Measurements from ENCODE around the gene SERGEF.

The SERGEF gene

GRCh38 chr11:17750801-17751165 lies 262.1 kb downstream of the SERGEF start:
- Mint-ChIP-seq H3K9me3 (no peaks in the 10 kb centered on the region), H3K27ac (no peak overlapping the region), H3K4me1 (no peaks in the 10 kb centered on the region), H3K36me3 (no peaks in the 10 kb centered on the region), H3K4me3 (no peak overlapping the region)
- DNase-seq (ENCODE audit: low spot score in 2 of 2) = no peak
- ATAC-seq = no peak

GRCh38 chr11:17750013-17750800 lies 262.6 kb downstream of the SERGEF start:
- H3K27ac Mint-ChIP-seq = no peak overlapping the region
- ATAC-seq (no peak), DNase-seq (ENCODE audit: low spot score in 2 of 2) (no peak)
- H3K4me3 Mint-ChIP-seq = no peak overlapping the region
- no peaks in the 10 kb centered on the region for H3K9me3 Mint-ChIP-seq
- H3K36me3 Mint-ChIP-seq = no peaks in the 10 kb centered on the region
- H3K4me1 Mint-ChIP-seq = no peaks in the 10 kb centered on the region

- Mint-ChIP-seq H3K9me3 (no peaks in the 10 kb centered on the region), H3K4me3 (no peak overlapping the region), H3K27ac (no peak overlapping the region), H3K36me3 (no peaks in the 10 kb centered on the region), H3K4me1 (no peaks in the 10 kb centered on the region)
- no peak for DNase-seq (ENCODE audit: low spot score in 2 of 2)
- no peak for ATAC-seq
Observed at GRCh38 chr11:17748761-17749721, 263.8 kb downstream of the SERGEF start.

GRCh38 chr11:17748044-17748443 lies 264.8 kb downstream of the SERGEF start:
- Mint-ChIP-seq H3K36me3 (no peaks in the 10 kb centered on the region), H3K27ac (no peak overlapping the region), H3K4me1 (no peaks in the 10 kb centered on the region), H3K4me3 (no peak overlapping the region), H3K9me3 (no peaks in the 10 kb centered on the region)
- DNase-seq (ENCODE audit: low spot score in 2 of 2) (no peak), ATAC-seq (no peak)

- Mint-ChIP-seq H3K4me3 (no peak overlapping the region), H3K27ac (no peak overlapping the region), H3K9me3 (no peaks in the 10 kb centered on the region), H3K36me3 (no peaks in the 10 kb centered on the region), H3K4me1 (no peaks in the 10 kb centered on the region)
- DNase-seq (ENCODE audit: low spot score in 2 of 2) (no peak), ATAC-seq (no peak)
Observed at GRCh38 chr11:17747131-17747955, 265.5 kb downstream of the SERGEF start.

GRCh38 chr11:17746096-17746495 lies 266.8 kb downstream of the SERGEF start:
- no peaks in the 10 kb centered on the region for H3K36me3 Mint-ChIP-seq
- ATAC-seq = no peak
- H3K4me1 Mint-ChIP-seq = no peaks in the 10 kb centered on the region
- no peak overlapping the region for H3K27ac Mint-ChIP-seq
- no peak overlapping the region for H3K4me3 Mint-ChIP-seq
- no peak for DNase-seq (ENCODE audit: low spot score in 2 of 2)
- H3K9me3 Mint-ChIP-seq = no peaks in the 10 kb centered on the region

GRCh38 chr11:17745023-17745772 lies 267.6 kb downstream of the SERGEF start:
- Mint-ChIP-seq H3K9me3 (no peaks in the 10 kb centered on the region), H3K4me3 (no peak overlapping the region), H3K4me1 (no peaks in the 10 kb centered on the region), H3K36me3 (no peaks in the 10 kb centered on the region), H3K27ac (no peak overlapping the region)
- ATAC-seq (no peak), DNase-seq (ENCODE audit: low spot score in 2 of 2) (no peak)

GRCh38 chr11:17744151-17744940 lies 268.5 kb downstream of the SERGEF start:
- H3K4me3 Mint-ChIP-seq = no peak overlapping the region
- H3K9me3 Mint-ChIP-seq = no peaks in the 10 kb centered on the region
- no peak overlapping the region for H3K27ac Mint-ChIP-seq
- ATAC-seq = no peak
- no peaks in the 10 kb centered on the region for H3K36me3 Mint-ChIP-seq
- DNase-seq (ENCODE audit: low spot score in 2 of 2) = no peak
- no peaks in the 10 kb centered on the region for H3K4me1 Mint-ChIP-seq

- Mint-ChIP-seq H3K4me3 (no peak overlapping the region), H3K27ac (no peak overlapping the region), H3K9me3 (no peaks in the 10 kb centered on the region), H3K4me1 (no peaks in the 10 kb centered on the region), H3K36me3 (no peaks in the 10 kb centered on the region)
- DNase-seq (ENCODE audit: low spot score in 2 of 2) (no peak), ATAC-seq (no peak)
Observed at GRCh38 chr11:17743808-17744119, 269.1 kb downstream of the SERGEF start.

GRCh38 chr11:17743026-17743807 lies 269.6 kb downstream of the SERGEF start:
- DNase-seq (ENCODE audit: low spot score in 2 of 2) = no peak
- H3K36me3 Mint-ChIP-seq = no peaks in the 10 kb centered on the region
- no peaks in the 10 kb centered on the region for H3K4me1 Mint-ChIP-seq
- H3K9me3 Mint-ChIP-seq = no peaks in the 10 kb centered on the region
- no peak overlapping the region for H3K27ac Mint-ChIP-seq
- ATAC-seq = no peak
- no peak overlapping the region for H3K4me3 Mint-ChIP-seq

- H3K36me3 Mint-ChIP-seq = no peaks in the 10 kb centered on the region
- no peaks in the 10 kb centered on the region for H3K9me3 Mint-ChIP-seq
- no peaks in the 10 kb centered on the region for H3K4me1 Mint-ChIP-seq
- no peak for DNase-seq (ENCODE audit: low spot score in 2 of 2)
- no peak overlapping the region for H3K27ac Mint-ChIP-seq
- no peak for ATAC-seq
- H3K4me3 Mint-ChIP-seq = no peak overlapping the region
Observed at GRCh38 chr11:17742019-17742418, 270.8 kb downstream of the SERGEF start.

GRCh38 chr11:17741487-17741886 lies 271.4 kb downstream of the SERGEF start:
- H3K4me3 Mint-ChIP-seq = no peak overlapping the region
- H3K4me1 Mint-ChIP-seq = peaks cover 5% of the 10 kb centered on the region
- H3K27ac Mint-ChIP-seq = no peak overlapping the region
- DNase-seq (ENCODE audit: low spot score in 2 of 2) = no peak
- H3K9me3 Mint-ChIP-seq = no peaks in the 10 kb centered on the region
- ATAC-seq = no peak
- H3K36me3 Mint-ChIP-seq = no peaks in the 10 kb centered on the region

GRCh38 chr11:17740649-17741235 lies 272.1 kb downstream of the SERGEF start:
- Mint-ChIP-seq H3K4me3 (no peak overlapping the region), H3K4me1 (peaks cover 6% of the 10 kb centered on the region), H3K36me3 (no peaks in the 10 kb centered on the region), H3K27ac (no peak overlapping the region), H3K9me3 (no peaks in the 10 kb centered on the region)
- no peak for DNase-seq (ENCODE audit: low spot score in 2 of 2)
- no peak for ATAC-seq
